Activated naive CD8-positive, alpha-beta T cell treated with anti-CD3 and anti-CD28 coated beads for 36 hours (primary cell): Measurements from ENCODE around the gene S100A1. TPM values are rescaled to one million over a fixed set of nuclear protein-coding genes. Genes with fewer than 3 reads are reported as not detected.
"Not testable (repeated sequence)": the region's sequence is repeated elsewhere in the genome, so short reads cannot be mapped to it uniquely, and the experiment has no call there.

Experiments
- DNase-seq: peaks from one replicate; pipeline ENCODE4 v3.0.0; 2021
- H3K27ac Mint-ChIP-seq: one replicate; pipeline ENCODE4 v1.8.0; 2022; ENCODE audit warnings: mild to moderate bottlenecking, moderate library complexity, mixed read lengths
- H3K27me3 Mint-ChIP-seq: one replicate; pipeline ENCODE4 v1.8.0; 2022; ENCODE audit warnings: mild to moderate bottlenecking, mixed read lengths
- H3K36me3 Mint-ChIP-seq: one replicate; pipeline ENCODE4 v1.8.0; 2021; ENCODE audit warnings: mild to moderate bottlenecking, mixed read lengths
- H3K4me1 Mint-ChIP-seq: one replicate; pipeline ENCODE4 v1.8.0; 2021; ENCODE audit warnings: mixed read lengths
- H3K4me3 Mint-ChIP-seq: one replicate; pipeline ENCODE4 v1.8.0; 2022; ENCODE audit warnings: mild to moderate bottlenecking, moderate library complexity, mixed read lengths
- H3K9me3 Mint-ChIP-seq: one replicate; pipeline ENCODE4 v1.8.0; 2022; ENCODE audit warnings: mixed read lengths
- total RNA-seq, 2 experiments: library from RNA; stranded (reverse); gene quantifications; one replicate each; pipeline ENCODE4 v1.2.3, GENCODE V29; 2021

S100A1 gene
- total RNA-seq, 2 experiments from 2014 or later, result not detected

DNA sequence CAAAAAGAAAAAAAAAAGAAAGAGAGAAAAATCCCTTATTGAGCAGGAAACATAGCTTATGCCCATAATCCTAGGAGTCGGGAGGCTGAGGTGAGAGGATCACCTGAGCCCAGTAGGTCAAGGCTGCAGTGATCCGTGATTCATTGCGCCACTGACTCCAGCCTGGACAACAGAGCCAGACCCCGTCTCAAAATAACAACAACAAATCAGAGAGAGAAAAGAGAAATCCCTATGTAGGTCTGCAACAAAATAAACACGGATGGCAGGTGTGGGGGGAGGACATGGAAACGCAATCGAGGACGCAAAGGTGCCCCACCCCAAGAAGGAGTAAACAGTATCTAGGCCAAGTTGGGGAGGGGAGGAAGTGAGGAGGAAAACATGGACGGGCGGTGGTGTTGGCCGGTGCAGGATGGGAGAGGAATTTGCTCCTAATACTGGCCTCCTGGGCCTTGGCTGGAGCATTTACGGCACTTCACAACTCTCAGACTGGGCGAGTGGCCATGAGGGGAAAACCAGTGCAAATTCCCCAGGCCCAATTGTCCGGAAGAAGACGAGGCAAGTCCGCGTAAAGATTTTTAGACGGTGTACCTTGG, 5.0 kb downstream of the S100A1 start:
- Mint-ChIP-seq H3K27me3 (no peaks in the 10 kb centered on the region), H3K4me1 (peaks cover 26% of the 10 kb centered on the region), H3K9me3 (no peaks in the 10 kb centered on the region), H3K27ac (peak overlapping the region; percentile 97), H3K36me3 (peaks cover 39% of the 10 kb centered on the region), H3K4me3 (peak overlapping the region; percentile 94)
- no peak for DNase-seq

DNA sequence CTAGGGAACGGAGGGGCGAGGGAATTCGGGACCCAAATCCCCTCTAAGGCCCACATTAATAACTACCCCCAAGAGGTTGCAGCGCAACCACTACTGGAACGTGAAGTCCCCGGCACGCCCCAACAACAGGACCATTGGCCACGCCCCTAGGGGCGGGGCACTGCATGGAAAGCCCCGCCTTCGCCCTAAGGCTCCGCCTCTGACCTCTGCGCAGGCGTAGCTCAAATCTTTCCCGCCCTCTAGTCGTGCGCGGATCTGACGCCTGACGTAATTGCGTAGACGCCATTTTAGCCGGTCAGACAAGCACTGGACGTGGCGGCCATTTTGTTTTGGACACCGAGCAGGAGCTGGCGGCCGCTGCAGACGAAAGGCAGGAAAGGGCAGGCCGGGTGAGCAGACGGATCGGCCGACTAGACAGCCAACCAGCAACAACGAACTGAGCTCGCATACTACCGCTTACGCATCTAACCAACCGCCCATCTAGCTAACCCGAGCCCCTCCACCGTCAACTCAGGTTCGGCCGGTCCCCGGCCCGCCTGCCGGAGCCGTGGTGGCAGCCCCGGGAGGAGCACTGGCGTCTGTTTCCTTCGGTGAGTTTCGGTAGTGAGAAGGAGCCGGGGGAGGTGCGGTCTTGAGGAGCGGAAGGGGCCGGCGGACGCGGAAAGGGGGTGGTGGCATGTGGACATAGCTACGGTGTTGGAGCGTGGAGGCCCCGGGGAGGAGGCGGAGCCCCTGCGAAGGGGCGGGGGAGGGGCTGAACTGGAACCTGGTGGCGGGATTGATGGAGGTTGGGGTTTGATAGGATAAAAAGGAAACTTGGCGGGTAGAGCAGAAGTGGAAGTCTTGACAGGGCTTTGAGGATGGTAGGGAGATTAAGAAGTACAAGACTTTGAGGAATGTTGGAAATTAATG, 5.8 kb downstream of the S100A1 start, which contains the start of gene CHTOP:
Gene CHTOP, plus strand, starts transcription at position 313 of the 912 bp plus-strand sequence. CDS start 2,523 bp downstream, outside the sequence.
- Mint-ChIP-seq H3K27me3 (no peaks in the 10 kb centered on the region), H3K27ac (peak within 1 kb of the TSS; percentile 97), H3K36me3 (peaks cover 40% of the 10 kb centered on the region), H3K4me1 (peaks cover 28% of the 10 kb centered on the region), H3K4me3 (peak within 1 kb of the TSS; percentile 94), H3K9me3 (no peaks in the 10 kb centered on the region)
- peak; percentile 95 for DNase-seq

DNA sequence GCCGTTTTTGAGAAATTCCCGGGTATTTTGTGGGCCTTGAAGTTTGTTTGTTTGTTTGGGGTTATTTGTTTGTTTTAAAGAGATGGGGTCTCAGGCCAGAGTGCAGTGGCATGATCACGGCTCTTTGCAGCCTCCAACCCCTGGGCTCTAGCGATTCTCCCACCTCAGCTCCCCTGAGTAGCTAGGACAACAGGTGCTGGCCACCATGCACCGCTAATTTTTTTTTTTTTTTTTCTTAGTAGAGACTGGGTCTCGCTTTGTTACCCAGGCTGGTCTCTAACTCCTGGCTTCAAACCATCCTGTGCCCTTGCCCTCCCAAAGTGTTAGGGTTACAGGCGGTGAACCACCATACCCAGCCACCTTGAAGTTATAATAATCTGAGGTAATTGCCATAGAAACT, 7.6 kb downstream of the S100A1 start:
- no peak for DNase-seq
- Mint-ChIP-seq H3K36me3 (peaks cover 46% of the 10 kb centered on the region), H3K4me3 (peak overlapping the region; percentile 94), H3K27ac (peak overlapping the region; percentile 97), H3K27me3 (no peaks in the 10 kb centered on the region), H3K4me1 (peaks cover 28% of the 10 kb centered on the region), H3K9me3 (no peaks in the 10 kb centered on the region)

DNA sequence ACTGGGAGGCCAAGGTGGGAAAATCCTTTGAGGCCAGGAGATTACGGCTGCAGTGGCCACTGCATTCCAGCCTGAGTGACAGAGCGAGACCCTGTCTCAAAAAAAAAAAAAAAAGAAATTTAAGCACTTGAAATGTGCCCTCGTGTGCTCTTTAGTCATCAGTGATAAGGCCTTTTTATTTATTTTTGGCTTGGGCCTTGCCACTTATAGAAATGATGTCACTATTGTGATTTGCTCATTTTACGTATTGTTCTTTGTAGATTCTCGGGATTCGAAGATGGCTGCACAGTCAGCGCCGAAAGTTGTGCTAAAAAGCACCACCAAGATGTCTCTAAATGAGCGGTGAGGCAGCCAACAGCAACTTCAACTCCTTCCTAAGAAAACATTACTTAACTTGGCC, 8.1 kb downstream of the S100A1 start:
- Mint-ChIP-seq H3K4me3 (peak overlapping the region; percentile 94), H3K36me3 (peaks cover 49% of the 10 kb centered on the region), H3K27me3 (no peaks in the 10 kb centered on the region), H3K27ac (peak overlapping the region; percentile 97), H3K4me1 (peaks cover 31% of the 10 kb centered on the region), H3K9me3 (no peaks in the 10 kb centered on the region)
- no peak for DNase-seq

DNA sequence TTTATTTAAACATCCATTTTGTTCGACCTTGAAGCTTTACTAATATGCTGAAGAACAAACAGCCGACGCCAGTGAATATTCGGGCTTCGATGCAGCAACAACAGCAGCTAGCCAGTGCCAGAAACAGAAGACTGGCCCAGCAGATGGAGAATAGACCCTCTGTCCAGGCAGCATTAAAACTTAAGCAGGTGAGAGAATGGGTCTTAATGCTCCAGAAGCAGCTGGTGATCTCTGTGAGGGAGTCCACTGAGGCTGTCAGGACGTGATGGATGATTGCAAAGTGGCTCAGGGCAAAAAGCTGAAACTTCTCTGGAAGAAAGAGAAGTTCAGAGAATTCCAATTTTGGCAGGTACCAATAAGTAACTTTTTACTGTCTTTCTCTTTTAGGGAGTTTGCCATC, 10.0 kb downstream of the S100A1 start:
- Mint-ChIP-seq H3K4me3 (no peak overlapping the region), H3K4me1 (peaks cover 31% of the 10 kb centered on the region), H3K27me3 (no peaks in the 10 kb centered on the region), H3K9me3 (no peaks in the 10 kb centered on the region), H3K36me3 (peaks cover 59% of the 10 kb centered on the region), H3K27ac (no peak overlapping the region)
- no peak for DNase-seq

DNA sequence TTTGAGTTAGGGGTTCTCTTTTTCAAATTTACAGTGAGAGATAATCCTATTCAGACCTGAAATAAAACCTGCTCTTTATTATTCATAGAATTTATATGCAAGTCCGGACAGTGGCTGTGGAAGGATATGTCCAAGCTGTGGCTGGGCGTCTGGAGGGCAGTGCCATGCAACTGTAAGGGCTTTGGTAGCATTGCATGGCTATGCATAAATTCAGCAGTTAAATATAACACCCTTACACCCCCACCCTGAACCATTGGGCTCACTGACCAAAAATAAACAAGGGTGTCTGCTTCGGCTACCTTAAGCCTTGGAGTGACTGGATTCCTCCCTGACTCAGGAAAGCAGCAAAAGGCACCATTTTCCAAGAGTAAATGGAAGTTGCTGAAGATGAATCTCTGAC, 11.0 kb downstream of the S100A1 start:
- H3K36me3 Mint-ChIP-seq, result peaks cover 62% of the 10 kb centered on the region
- no peaks in the 10 kb centered on the region for H3K27me3 Mint-ChIP-seq
- H3K4me1 Mint-ChIP-seq, result peaks cover 36% of the 10 kb centered on the region
- H3K27ac Mint-ChIP-seq, result no peak overlapping the region
- no peaks in the 10 kb centered on the region for H3K9me3 Mint-ChIP-seq
- H3K4me3 Mint-ChIP-seq, result no peak overlapping the region
- no peak for DNase-seq

DNA sequence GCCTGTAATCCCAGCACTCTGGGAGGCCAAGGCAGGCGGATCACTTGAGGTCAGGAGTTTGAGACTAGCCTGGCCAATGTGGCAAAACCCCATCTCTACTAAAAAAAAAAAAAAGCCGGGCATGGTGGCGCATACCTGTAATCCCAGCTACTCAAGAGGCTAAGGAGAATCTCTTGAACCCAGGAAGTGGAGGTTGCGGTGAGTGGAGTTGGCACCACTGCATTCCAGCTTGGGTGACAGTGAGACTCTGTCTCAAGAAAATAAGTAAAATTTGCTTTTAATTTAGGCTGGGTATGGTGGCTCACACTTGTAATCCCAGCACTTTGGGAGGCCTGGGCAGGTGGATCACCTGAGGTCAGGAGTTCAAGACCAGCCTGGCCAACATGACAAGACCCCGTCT, 12.0 kb downstream of the S100A1 start:
- H3K9me3 Mint-ChIP-seq, H3K27ac Mint-ChIP-seq, DNase-seq, H3K4me3 Mint-ChIP-seq, H3K27me3 Mint-ChIP-seq: not testable (repeated sequence)
- peaks cover 63% of the 10 kb centered on the region for H3K36me3 Mint-ChIP-seq
- peaks cover 37% of the 10 kb centered on the region for H3K4me1 Mint-ChIP-seq

DNA sequence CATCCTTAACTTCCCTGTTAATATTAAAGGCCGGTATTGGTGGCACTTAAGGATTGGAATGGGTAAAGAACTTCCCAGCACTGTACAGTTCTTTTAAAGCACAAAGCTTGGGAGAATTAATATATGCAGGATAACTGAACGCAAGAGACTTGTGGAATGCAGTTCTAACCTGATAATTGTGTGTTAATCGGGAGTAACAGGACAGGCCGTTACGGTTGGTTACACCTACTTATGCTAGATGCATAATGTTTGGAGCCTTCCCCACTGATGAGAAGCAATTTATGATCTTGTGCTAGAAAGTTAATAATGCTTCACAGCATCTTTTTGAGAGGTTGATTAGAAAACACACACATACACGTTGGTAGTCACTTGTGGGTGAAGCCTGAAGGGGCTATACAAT, 12.6 kb downstream of the S100A1 start:
- Mint-ChIP-seq H3K27me3 (no peaks in the 10 kb centered on the region), H3K36me3 (peaks cover 66% of the 10 kb centered on the region), H3K4me1 (peaks cover 35% of the 10 kb centered on the region), H3K27ac (no peak overlapping the region), H3K4me3 (no peak overlapping the region), H3K9me3 (no peaks in the 10 kb centered on the region)
- no peak for DNase-seq

DNA sequence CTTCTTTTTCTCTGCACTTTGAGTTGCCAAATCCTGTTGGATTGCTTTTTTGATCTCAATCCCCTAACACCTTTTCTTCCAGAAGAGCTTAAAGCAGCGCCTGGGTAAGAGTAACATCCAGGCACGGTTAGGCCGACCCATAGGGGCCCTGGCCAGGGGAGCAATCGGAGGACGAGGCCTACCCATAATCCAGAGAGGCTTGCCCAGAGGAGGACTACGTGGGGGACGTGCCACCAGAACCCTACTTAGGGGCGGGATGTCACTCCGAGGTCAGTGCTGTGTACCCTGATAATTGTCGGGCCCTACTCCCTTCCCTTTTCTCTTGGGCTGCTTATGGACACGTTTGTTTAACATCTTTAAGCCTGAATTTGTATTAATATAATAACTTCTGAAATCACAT, 13.9 kb downstream of the S100A1 start:
- DNase-seq, result no peak
- no peak overlapping the region for H3K4me3 Mint-ChIP-seq
- no peaks in the 10 kb centered on the region for H3K9me3 Mint-ChIP-seq
- peak overlapping the region; percentile 14 for H3K27ac Mint-ChIP-seq
- H3K27me3 Mint-ChIP-seq, result no peaks in the 10 kb centered on the region
- H3K36me3 Mint-ChIP-seq, result peaks cover 64% of the 10 kb centered on the region
- H3K4me1 Mint-ChIP-seq, result peaks cover 34% of the 10 kb centered on the region

DNA sequence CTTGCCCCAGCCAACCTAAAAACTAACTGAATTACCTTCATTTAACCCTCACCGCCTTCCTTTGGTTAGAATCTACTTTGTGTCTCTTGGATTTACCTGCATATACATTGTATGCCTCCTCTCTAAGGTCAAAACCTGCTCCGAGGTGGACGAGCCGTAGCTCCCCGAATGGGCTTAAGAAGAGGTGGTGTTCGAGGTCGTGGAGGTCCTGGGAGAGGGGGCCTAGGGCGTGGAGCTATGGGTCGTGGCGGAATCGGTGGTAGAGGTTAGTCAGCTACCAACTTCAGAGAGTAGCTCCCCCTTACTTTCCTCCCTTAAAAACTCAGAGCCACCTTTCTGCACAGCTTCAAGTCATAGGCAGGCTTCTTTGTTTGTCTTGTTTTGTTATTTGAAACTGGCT, 14.9 kb downstream of the S100A1 start:
- H3K4me3 Mint-ChIP-seq, result no peak overlapping the region
- H3K4me1 Mint-ChIP-seq, result peaks cover 30% of the 10 kb centered on the region
- no peaks in the 10 kb centered on the region for H3K27me3 Mint-ChIP-seq

DNA sequence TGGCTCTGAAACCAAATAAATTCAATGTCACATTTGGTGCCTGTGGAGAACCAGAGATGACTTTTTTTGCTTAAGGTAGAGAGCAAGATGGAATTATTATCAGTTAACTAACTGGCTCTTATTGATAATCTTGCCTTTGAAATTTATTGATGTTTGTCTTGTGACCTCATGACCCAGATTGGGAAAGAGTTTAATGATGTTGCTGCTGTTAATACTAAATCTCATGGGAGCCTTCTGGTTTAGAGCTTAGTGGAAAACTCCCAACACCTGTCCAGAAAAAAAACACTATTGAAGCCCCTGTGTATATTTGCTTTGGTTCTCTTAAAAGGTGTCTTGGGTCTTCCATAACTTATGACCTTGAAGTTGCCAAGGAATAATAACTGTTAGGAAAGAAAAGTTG, 15.6 kb downstream of the S100A1 start:
- Mint-ChIP-seq H3K9me3 (no peaks in the 10 kb centered on the region), H3K4me1 (peaks cover 32% of the 10 kb centered on the region), H3K27ac (no peak overlapping the region), H3K36me3 (peaks cover 64% of the 10 kb centered on the region), H3K4me3 (no peak overlapping the region), H3K27me3 (no peaks in the 10 kb centered on the region)
- no peak for DNase-seq

More for the DNA sequence above, 14.9 kb downstream of the S100A1 start:
- DNase-seq, result no peak
- Mint-ChIP-seq H3K9me3 (no peaks in the 10 kb centered on the region), H3K36me3 (peaks cover 64% of the 10 kb centered on the region), H3K27ac (no peak overlapping the region)

DNA sequence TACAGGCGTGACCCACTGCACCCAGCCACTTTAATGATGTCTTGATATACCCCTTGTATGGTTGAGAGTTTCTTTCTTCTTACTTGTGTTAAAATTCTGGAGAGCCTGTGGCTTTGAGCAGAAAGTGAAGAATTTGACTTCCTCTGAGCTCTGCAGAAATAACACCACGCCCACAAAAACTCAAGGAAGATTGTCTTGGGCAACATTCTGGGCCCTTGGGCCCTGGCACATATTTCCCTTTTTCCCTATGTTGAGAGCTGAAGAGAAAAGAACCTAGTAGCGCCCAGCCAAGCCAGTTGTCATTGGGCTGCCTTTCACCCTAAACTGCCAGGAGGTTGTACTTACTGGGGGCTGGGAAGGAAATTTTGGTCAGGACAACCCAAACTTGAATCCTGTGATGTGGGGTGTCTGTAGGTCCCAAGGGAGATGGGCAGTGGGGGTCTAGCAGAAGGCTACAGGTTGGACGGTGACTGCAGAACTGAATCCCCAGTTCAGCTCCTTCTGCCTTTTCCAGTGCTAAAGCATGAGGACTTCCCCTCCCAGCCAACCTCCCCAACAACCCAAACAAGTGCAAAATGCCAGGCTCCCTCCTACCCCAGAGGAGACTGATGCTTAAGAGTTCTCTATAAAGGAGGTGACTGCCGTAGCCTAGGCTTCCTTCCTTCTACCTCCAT, 18.6 kb downstream of the S100A1 start:
- H3K4me3 Mint-ChIP-seq, result no peak overlapping the region
- peaks cover 48% of the 10 kb centered on the region for H3K36me3 Mint-ChIP-seq
- H3K27me3 Mint-ChIP-seq, result no peaks in the 10 kb centered on the region
- peak overlapping the region; percentile 73 for H3K27ac Mint-ChIP-seq
- H3K9me3 Mint-ChIP-seq, result no peaks in the 10 kb centered on the region
- DNase-seq, result no peak
- peaks cover 38% of the 10 kb centered on the region for H3K4me1 Mint-ChIP-seq

DNA sequence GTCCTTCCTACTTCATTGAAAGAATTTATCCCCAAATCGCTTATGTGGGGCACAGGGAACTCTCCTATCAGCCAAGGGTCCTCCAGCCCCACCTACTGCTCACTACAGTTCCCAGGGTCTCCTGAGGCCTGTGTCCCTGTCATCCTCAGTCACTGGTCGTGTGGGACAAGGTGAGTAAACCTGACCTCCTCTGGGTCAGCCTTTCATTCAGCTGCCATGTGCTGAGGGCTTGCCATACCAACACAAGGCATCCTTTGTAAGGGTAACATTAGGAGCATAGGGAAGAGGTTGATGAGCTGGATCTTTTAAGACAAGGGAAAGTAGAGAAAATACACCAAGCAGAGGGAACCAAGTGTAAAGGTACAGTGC, 19.1 kb downstream of the S100A1 start:
- Mint-ChIP-seq H3K27me3 (no peaks in the 10 kb centered on the region), H3K4me1 (peaks cover 34% of the 10 kb centered on the region), H3K36me3 (peaks cover 45% of the 10 kb centered on the region), H3K4me3 (no peak overlapping the region), H3K9me3 (no peaks in the 10 kb centered on the region), H3K27ac (no peak overlapping the region)
- no peak for DNase-seq

DNA sequence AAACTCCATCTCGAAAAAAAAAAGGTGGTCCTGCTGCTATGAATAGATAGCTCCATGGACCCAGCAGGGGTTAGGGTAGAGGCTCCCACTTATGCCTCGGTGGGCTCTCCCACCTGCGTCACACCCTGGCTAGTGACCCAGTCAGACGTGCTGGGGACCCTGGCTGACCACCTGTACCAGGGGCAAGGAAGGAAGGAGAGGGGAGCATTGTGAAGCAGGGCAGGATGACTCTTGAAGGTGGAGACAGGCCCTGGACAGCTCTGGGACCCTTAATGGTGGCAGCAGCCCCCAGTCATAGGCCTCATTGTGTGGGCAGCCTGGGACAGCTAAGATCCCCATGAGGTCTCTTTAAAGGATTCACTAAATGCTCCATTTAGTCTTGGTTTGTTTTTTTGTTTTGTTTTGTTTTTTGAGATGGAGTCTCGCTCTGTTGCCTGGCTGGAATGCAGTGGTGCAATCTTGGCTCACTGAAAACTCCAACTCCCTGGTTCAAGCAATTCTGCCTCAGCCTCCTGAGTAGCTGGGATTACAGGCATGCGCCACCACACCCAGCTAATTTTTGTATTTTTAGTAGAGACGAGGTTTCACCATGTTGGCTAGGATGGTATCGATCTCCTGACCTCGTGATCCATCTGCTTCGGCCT, 19.9 kb downstream of the S100A1 start:
- no peaks in the 10 kb centered on the region for H3K9me3 Mint-ChIP-seq
- peak overlapping the region; percentile 65 for H3K27ac Mint-ChIP-seq
- no peak for DNase-seq
- no peaks in the 10 kb centered on the region for H3K27me3 Mint-ChIP-seq
- H3K4me3 Mint-ChIP-seq, result no peak overlapping the region
- H3K4me1 Mint-ChIP-seq, result peaks cover 36% of the 10 kb centered on the region
- peaks cover 39% of the 10 kb centered on the region for H3K36me3 Mint-ChIP-seq
